H1 (cell line): ENCODE data around the gene SLC25A47. TPM values are rescaled to one million over a fixed set of nuclear protein-coding genes. Genes with fewer than 3 reads are reported as not detected.

ENCODE experiments used
- ATF2 ChIP-seq: IDR thresholded peaks from 2 replicates; pipeline ENCODE4 v1.6.1; 2012; ENCODE audit warnings: low read length, inconsistent platforms
- BACH1 ChIP-seq: IDR thresholded peaks from 2 replicates; pipeline ENCODE4 v1.6.1; 2012; ENCODE audit warnings: low read length, improper control_type of control experiment
- BCL11A ChIP-seq, 2 experiments: IDR thresholded peaks; one replicate each; pipeline ENCODE4 v1.6.1; 2011; ENCODE audit warnings: low read depth in 2 of 2, low read length in 2 of 2, mild to moderate bottlenecking in 2 of 2
- CBX5 ChIP-seq: fragments of 300-800, 300-1000 bp; sonication (generic); IDR thresholded peaks from 2 replicates; pipeline ENCODE4 v1.7.1; 2016; ENCODE audit warnings: antibody characterized with exemption, low read length, low read depth
- CEBPB ChIP-seq: IDR thresholded peaks from 2 replicates; pipeline ENCODE4 v1.6.1; 2012; ENCODE audit warnings: low read depth, low read length
- CREB1 ChIP-seq: IDR thresholded peaks from 2 replicates; pipeline ENCODE4 v1.6.1; 2012; ENCODE audit warnings: inconsistent platforms
- CTBP2 ChIP-seq: IDR thresholded peaks from 2 replicates; pipeline ENCODE4 v1.7.0; 2011; ENCODE audit warnings: borderline replicate concordance, mild to moderate bottlenecking, moderate library complexity, mixed read lengths, low read length; ENCODE audit not compliant: insufficient read depth, insufficient read length
- FOSL1 ChIP-seq: IDR thresholded peaks from 2 replicates; pipeline ENCODE4 v1.6.1; 2011; ENCODE audit warnings: mild to moderate bottlenecking, low read depth, low read length, moderate library complexity; ENCODE audit not compliant: insufficient read depth
- JUND ChIP-seq: IDR thresholded peaks from 2 replicates; pipeline ENCODE4 v1.6.1; 2011; ENCODE audit warnings: mild to moderate bottlenecking, improper control_type of control experiment, low read length
- KDM1A ChIP-seq: fragments of 200-600, 300-600 bp; sonication (generic); IDR thresholded peaks from 2 replicates; pipeline ENCODE4 v1.7.1; 2016; ENCODE audit warnings: mild to moderate bottlenecking, low read length, borderline replicate concordance
- NRF1 ChIP-seq: IDR thresholded peaks from 2 replicates; pipeline ENCODE4 v1.6.1; 2011; ENCODE audit warnings: mild to moderate bottlenecking, low read depth, low read length, improper control_type of control experiment
- RXRA ChIP-seq: IDR thresholded peaks from 2 replicates; pipeline ENCODE4 v1.6.1; 2011; ENCODE audit warnings: low read depth, mild to moderate bottlenecking, low read length, moderate library complexity; ENCODE audit not compliant: insufficient read depth
- SIN3A ChIP-seq, 2 experiments: IDR thresholded peaks in 1 of 2; conservative IDR thresholded peaks in 1 of 2; 2 replicates each; pipeline ENCODE4 v1.6.1; 2011 to 2012; ENCODE audit warnings: low read length in 2 of 2, improper control_type of control experiment in 1 of 2, low read depth in 1 of 2, mild to moderate bottlenecking in 1 of 2
- polyA plus RNA-seq, 7 experiments: library from polyadenylated mRNA; depleted of rRNA in 3 of 7; stranded (reverse) in 5 of 7; unstranded in 2 of 7; fragments of >200 nt in 5 of 7; fragments of 200-250 nt in 2 of 7; gene quantifications; 1 replicate in 5 of 7; 2 replicates in 1 of 7; 4 replicates in 1 of 7; pipeline versions ENCODE4 v1.2.1 to v1.2.3, GENCODE V29; 2011 to 2013; ENCODE audit warnings: missing spikeins in 2 of 7, mixed read lengths in 2 of 7
- total RNA-seq: library from RNA; stranded (reverse); fragmentation: NEBNext Ultra II Directional; extraction: Animal tissue kit (Norgen Biotek cat#: 25700); gene quantifications from 2 replicates; pipeline ENCODE4 v1.2.1, GENCODE V29; 2021
- TF ChIP-seq, protein P1 (sequence below): IDR thresholded peaks from 2 replicates; pipeline ENCODE4 v1.6.1; 2012; ENCODE audit warnings: inconsistent platforms

Gene SLC25A47
- total and polyA plus RNA-seq, 2 of the 8 experiments (the other 6 are each of a cell fraction or from before 2014, with no cell fraction given), result not detected

GRCh38 chr14:100376751-100377171 is 53.6 kb downstream of the SLC25A47 start (continued):
- no peak for TF ChIP-seq JUND
- no peak for TF ChIP-seq BACH1
- no peak for TF ChIP-seq FOSL1
- no peak for TF ChIP-seq CEBPB
- TF ChIP-seq, protein P1, sequence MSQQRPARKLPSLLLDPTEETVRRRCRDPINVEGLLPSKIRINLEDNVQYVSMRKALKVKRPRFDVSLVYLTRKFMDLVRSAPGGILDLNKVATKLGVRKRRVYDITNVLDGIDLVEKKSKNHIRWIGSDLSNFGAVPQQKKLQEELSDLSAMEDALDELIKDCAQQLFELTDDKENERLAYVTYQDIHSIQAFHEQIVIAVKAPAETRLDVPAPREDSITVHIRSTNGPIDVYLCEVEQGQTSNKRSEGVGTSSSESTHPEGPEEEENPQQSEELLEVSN, result no peak
- no peak for TF ChIP-seq CREB1
- 0 out of 4 replicates have a peak, but pooled peaks of 1 of the 2 experiments have one; percentile 47 for TF ChIP-seq SIN3A (conservative IDR thresholded peaks at IDR 0.05 in 1 of 2, IDR thresholded peaks at IDR 0.05 in 1 of 2; ENCODE audit: low read depth in 1 of 2, low read length in 2 of 2)
- TF ChIP-seq RXRA, result no peak
- TF ChIP-seq CTBP2, result no peak
- TF ChIP-seq BCL11A (IDR thresholded peaks at IDR 0.05; ENCODE audit: low read depth in 2 of 2, low read length in 2 of 2), result no peak
- no peak for TF ChIP-seq KDM1A
- TF ChIP-seq NRF1, result no peak
- TF ChIP-seq ATF2, result no peak
- TF ChIP-seq CBX5, result no peak
- TF ChIP-seq, all 59 proteins: peak for 3
